Measurements from ENCODE around the gene SLC18B1.

The SLC18B1 gene

DNA sequence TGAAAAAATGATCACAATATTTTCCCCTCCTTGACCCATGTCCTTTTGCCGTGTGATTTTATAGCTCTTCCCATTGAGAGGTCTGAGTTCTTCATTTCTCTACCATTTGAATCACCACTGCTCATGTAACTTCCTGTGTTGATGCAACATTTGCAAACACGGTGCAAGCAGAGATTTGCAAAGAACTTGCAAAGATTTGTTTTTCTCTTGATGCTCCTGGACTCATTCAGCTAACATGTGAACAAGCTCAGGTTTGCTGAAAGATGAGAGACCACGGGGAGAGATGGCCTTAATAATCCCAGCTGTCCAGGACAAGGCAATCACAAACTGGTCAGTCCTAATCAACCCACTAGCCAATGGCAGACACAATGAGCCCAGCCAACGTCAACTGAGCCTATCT, 49.3 kb downstream of the SLC18B1 start:
- intact Hi-C loops (cut with DNase I): no loop called here
- no peak for DNase-seq

DNA sequence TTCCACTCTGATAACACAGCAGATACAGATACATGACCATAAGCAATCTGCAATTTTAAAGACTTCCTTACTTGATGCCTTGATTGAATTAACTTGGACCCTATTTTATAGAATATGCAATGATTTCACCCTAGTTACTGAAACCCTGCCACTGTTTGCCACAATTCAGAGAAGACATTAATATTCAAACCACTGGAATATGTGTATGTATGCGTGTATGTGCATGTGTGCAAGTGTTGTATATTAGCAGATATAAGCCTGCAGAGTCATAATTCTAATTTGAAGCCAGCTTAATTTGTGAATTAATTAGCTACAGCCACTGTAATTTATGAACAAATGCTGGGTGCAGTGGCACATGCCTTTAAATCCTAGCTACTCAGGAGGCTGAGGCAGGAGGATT, 50.0 kb downstream of the SLC18B1 start:
- intact Hi-C loops (cut with DNase I): no loop called here
- no peak for DNase-seq

DNA sequence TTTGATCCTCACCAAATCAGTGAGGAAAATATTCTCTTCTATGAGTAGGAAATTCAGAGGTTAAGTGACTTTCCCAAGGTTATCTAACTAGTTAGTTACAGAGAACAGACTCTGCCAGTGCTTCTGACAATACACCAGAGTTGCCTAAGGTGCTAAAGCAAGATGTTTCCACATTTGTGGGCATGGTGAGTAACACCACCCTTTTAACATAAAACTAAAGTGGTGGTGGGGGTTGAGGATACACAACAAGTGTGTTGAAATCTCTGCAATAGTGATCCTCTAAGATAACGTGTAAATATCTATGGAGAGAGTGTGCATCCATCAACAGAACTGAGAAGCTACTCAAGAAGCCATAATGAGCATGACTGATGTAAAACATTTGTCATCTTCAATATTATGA, 52.4 kb downstream of the SLC18B1 start:
- intact Hi-C loops (cut with DNase I): no loop called here

DNA sequence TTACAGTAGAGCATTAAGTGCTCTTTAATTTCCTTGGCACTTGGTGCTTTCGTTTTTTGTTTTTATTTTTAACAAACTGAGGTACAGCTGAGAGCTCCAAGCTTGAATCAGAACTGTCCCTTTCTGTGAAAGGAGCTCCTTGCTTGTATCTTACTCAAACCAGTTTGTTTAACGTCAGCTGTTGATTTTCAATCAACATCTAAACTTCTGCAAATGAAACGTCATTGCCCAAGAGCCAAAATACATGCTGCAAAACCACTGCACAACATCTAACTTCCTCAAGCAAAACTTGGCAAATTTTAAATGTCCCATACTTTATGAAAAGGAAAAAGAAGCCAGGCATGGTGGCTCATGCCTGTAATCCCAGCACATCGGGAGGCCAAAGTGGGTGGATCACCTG, 55.9 kb downstream of the SLC18B1 start:
- DNase-seq: no peak

More for the DNA sequence above, 52.4 kb downstream of the SLC18B1 start:
- no peak for DNase-seq

DNA sequence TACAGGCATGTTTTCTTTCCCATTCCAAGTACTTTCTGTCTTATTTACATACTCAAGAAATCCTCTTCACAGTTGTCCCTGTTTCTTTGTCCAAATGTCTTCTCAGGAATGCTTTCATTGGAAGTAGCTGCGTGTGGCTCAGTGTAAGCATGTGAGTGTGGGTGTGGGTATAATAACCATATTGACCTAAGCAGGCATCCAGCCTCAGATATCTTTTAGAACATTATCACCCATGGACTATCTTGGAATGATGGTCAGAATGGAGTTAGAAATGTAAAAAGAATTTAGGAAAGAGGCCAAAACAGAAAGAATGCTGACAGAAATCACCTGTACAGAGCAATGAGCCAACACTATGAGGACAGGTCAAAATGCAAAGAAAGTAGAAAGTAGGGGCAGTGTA, 57.2 kb downstream of the SLC18B1 start:
- intact Hi-C loops (cut with DNase I): no loop called here
- DNase-seq: no peak

More for the DNA sequence above, 55.9 kb downstream of the SLC18B1 start:
- intact Hi-C loops (cut with DNase I): no loop called here

DNA sequence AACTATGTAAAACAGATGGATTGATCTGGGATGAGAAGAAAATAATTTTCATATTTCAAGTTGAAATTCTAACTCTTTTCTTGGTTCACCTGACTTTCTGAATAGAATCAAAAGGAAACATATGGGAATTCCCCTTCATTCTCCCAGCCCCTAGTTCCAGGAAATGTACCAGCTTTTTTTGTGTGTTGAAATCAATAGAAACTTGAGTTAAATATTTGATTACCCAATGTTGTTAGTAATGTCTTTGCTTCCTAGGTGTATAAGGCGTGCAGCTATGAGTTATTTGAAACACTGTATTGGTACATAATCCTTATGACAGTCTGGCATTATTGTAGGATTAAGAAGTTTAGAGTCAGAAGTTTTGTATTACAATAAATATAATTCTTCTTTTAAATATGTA, 62.2 kb downstream of the SLC18B1 start:
- intact Hi-C loops (cut with DNase I): no loop called here
- no peak for DNase-seq

DNA sequence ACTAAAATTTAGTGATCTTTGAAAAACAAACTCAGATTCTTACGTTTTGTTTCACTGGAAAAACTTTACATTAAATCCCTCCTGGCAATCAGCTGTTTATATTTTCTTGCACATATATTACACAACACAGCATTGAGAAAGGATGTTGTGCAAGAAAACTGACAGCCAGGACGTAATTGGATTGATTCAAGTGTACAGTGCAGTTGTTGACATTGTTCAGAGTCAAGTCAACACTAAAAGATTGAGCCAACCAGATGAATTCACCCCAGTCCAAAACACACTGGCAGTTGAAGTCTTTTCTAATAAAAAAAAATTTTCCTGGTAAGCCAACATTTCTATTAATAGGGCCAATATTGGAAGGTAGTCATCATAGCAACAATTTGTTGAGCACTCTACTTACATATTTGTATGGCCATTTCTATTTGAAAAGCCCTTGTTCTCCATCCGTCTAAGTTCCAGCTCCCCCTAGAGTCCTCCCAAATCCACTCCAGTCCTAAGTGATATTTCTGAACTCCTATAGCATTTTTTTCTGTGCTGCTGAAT, 63.7 kb downstream of the SLC18B1 start:
- no peak for DNase-seq
- intact Hi-C loops (cut with DNase I): no loop called here

DNA sequence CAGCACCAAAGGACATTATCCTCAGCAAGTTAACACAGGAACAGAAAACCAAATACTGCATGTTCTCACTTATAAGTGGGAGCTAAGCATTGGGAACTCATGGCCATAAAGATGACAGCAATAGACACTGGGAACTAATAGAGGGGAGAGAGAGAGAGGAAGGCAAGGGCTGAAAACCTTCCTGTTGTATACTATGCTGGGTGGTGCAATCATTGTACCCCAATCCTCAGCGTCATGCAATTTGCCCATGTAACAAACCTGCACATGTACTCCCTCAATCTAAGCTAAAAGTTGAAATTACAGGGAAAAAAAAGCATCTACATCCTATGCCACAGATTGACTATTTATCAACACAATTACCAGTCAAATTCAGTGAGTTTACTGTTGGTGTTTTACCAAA, 64.6 kb downstream of the SLC18B1 start:
- intact Hi-C loops (cut with DNase I): no loop called here
- DNase-seq: no peak

DNA sequence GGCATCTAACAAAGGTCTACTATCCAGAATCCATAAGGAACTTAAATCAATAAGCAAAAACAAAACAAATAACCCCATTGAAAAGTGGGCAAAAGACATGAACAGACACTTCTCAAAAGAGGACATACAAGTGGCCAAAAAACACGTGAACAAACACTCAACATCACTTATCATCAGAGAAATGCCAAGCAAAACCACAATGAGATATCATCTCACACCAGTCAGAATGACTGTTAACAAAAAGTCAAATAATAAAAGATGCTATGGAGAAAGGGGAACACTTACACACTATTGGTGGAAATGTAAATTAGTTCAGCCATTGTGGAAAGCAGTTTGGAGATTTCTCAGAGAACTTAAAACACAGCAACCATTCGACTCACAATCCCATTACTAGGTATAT, 65.2 kb downstream of the SLC18B1 start:
- intact Hi-C loops (cut with DNase I): no loop called here
- DNase-seq: no peak

DNA sequence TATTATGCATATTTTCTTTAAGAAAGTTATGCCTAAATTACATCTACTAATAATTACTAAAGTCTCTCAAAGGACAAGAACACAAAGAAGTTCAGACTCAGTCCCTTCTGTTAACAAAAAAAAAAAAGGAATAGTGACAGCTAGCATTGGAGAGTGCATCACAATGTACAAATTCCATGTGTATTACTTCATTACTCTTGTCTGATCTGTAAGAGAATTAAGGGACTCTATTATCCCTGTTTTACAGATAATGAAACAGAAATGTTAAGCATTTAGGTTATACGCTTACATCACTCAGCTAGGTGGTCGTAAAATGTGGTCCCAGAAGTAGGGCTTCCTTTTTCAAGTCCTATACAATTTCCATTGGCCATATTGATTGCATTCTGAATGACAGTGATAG, 67.4 kb downstream of the SLC18B1 start:
- intact Hi-C loops (cut with DNase I): no loop called here
- no peak for DNase-seq

DNA sequence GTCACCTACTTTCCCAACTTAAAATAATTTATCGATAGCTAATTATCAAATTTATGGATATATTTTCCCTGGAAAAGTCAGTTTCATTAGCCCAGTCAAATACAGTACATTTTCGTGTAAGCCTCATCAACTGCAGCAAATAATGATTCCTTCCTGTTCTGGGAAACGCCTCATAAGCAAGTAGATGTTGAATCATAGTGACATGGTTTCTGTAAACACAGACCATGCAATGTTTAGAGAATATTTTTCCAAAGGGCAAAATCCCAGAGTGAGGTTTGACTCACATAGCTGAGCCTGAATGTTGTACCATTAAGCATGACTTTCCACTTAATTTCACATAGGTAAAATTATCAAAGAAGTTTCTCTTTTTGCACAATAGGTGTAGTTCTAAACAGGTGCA, 67.9 kb downstream of the SLC18B1 start:
- intact Hi-C loops (cut with DNase I): no loop called here

DNA sequence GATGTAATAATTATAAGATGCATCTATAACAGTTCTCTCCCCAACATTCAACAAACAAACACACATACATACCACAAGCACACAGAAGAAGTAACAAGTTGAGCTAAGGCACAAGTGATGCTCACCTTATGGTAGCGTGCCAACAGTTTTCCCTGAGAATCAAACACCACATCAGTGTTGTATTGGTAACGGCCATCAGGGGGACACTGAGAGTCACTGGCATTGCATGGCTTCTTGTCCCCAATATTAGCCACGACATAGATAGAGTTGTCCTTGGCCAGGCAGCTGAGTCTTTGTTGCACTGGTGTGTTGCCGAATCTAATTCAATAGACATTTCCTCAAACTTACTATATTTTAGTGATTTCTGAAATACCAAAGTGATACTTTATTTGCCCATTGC, 69.8 kb downstream of the SLC18B1 start:
- DNase-seq: no peak
- intact Hi-C loops (cut with DNase I): no loop called here

More for the DNA sequence above, 67.9 kb downstream of the SLC18B1 start:
- DNase-seq: no peak

DNA sequence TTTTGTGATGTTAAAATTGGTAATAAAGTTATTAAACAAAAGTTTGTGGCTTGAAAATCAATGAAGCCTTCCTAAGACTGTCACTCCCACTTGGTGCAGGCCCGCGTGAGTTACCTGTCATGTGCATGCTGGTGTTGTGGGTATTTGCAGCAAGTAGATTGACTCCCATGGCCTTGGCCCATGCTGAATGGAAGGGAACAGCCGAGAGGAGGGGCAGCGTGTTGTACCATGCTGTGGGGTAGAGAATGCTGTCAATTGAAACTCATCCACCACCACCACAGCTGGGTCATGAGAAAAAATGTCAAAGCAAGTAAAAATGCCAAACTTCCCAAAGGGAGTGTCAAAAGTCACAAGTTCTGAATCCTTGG, 71.8 kb downstream of the SLC18B1 start:
- DNase-seq: no peak
- intact Hi-C loops (cut with DNase I): no loop called here

DNA sequence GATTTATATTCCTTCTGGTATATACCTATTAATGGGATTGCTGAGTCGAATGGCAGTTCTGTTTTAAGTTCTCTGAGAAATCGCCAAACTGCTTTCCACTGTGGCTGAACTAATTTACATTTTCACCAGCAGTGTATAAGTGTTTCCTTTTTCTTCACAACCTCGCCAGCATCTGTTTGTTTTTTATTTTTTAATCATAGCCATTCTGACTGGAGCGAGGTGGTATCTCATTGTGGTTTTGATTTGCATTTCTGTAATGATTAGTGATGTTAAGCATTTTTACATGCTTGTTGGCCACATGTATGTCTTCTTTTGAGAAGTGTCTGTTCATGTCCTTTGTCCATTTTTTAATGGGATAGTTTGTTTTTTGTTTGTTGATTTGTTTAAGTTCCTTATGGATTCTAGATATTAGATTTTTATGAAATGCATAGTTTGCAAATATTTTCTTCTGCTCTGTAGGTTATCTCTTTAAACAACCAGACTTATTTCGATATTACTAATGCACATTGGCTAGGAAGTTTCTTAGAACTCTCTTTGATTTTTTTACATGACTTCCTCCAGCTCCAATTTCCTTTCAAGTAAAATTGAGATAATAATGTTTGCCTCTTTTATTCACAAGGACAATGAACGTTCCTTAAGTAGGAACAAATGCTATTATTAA, 72.4 kb downstream of the SLC18B1 start:
- intact Hi-C loops (cut with DNase I): no loop called here
- DNase-seq: no peak

DNA sequence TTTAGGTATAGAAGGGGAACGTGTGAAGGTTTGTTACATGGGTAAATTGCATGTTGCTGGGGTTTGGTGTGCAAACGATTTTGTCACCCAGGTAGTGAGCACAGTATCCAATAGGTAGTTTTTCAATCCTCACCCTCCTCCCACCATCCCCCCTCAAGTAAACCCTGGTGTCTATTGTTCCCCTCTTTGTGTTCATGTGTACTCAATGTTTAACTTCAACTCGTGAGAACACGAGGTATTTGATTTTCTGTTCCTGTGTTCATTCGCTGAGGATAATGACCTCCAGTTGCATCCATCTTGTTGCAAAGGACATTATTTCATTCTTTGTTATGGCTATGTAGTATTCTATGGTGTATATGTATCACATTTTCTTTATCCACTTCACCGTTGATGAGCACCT, 73.0 kb downstream of the SLC18B1 start:
- no peak for DNase-seq
- intact Hi-C loops (cut with DNase I): no loop called here

DNA sequence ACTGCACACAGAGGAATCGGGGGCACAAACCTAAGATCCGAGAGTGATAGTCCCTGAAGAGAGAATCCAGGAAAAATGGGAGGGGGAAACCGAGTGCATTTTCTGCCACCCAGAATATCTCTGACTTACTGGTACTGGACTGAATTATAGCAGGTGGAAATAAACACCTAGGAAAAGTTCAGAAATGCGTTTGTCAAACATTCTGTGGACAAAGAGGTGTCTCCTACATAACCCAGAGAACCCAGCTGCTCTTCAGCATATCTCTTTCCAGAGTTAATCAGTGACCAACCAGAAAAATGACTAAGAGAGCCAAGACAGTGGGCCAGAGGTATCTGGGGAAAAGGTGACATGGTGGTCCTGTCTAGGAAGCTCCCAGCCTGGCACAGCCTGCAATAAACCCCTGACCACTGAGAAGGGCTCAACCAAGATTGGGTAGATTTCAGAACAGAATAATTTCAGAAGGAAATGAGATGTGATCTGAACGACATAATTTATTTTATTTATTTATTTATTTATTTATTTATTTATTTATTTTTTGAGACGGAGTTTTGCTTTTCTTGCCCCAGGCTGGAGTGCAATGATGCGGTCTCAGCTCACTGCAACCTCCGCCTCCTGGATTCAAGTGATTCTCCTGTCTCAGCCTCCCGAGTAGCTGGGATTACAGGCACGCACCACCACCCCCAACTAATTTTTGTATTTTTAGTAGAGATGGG, 78.5 kb downstream of the SLC18B1 start:
- DNase-seq: no peak
- intact Hi-C loops (cut with DNase I): no loop called here

Measured in posterior cingulate gyrus (tissue), 11 donors.